AG10803 (cell line): Measurements from ENCODE around the gene ZFYVE1.
A peak's percentile ranks its signal among the peaks of the same experiment; 100 is the strongest.
"Not testable (repeated sequence)": the region's sequence is repeated elsewhere in the genome, so short reads cannot be mapped to it uniquely, and the experiment has no call there.

Source experiments
- DNase-seq: peaks from one replicate; pipeline ENCODE4 v3.0.0; 2010; ENCODE audit warnings: low read depth
- H3K4me3 ChIP-seq: 2 replicates; pipeline ENCODE4 v1.5.1; 2011; ENCODE audit warnings: mild to moderate bottlenecking, low read length, control low read depth
- CTCF ChIP-seq: conservative IDR thresholded peaks from 2 replicates; pipeline ENCODE4 v1.5.1; 2011; ENCODE audit warnings: mild to moderate bottlenecking, low read length, control low read depth, inconsistent platforms

ZFYVE1 gene

GRCh38 chr14:72957213-72957612 lies 69.7 kb downstream of the ZFYVE1 start:
- no peak for TF ChIP-seq CTCF
- H3K4me3 ChIP-seq, result no peak overlapping the region
- no peak for DNase-seq

- DNase-seq, H3K4me3 ChIP-seq: not testable (repeated sequence)
Measured at GRCh38 chr14:72956741-72957140, 70.2 kb downstream of the ZFYVE1 start.

GRCh38 chr14:72952171-72952570 lies 74.7 kb downstream of the ZFYVE1 start:
- no peak overlapping the region for H3K4me3 ChIP-seq
- DNase-seq, result no peak
- no peak for TF ChIP-seq CTCF

- TF ChIP-seq CTCF, result peak; percentile 94
- DNase-seq, result peak; percentile 69
Measured at GRCh38 chr14:72948481-72949138, 78.3 kb downstream of the ZFYVE1 start.

GRCh38 chr14:72947366-72948160 lies 79.3 kb downstream of the ZFYVE1 start:
- no peak overlapping the region for H3K4me3 ChIP-seq
- DNase-seq, result no peak
- TF ChIP-seq CTCF, result no peak

More at GRCh38 chr14:72948481-72949138, 78.3 kb downstream of the ZFYVE1 start:
- H3K4me3 ChIP-seq, result no peak overlapping the region

- no peak for DNase-seq
- TF ChIP-seq CTCF, result no peak
Measured at GRCh38 chr14:72946491-72946890, 80.4 kb downstream of the ZFYVE1 start.

GRCh38 chr14:72945356-72946027 lies 81.4 kb downstream of the ZFYVE1 start:
- DNase-seq, result no peak
- H3K4me3 ChIP-seq, result no peak overlapping the region
- TF ChIP-seq CTCF, result no peak

More at GRCh38 chr14:72946491-72946890, 80.4 kb downstream of the ZFYVE1 start:
- H3K4me3 ChIP-seq, result no peak overlapping the region
